ENCODE data around the gene ZNF277. TPM values are rescaled to one million over a fixed set of nuclear protein-coding genes. Genes with fewer than 3 reads are reported as not detected.

ZNF277 gene
- total and polyA plus RNA-seq, 4 donors = 18.2 to 52.5 (median 27.5) TPM

GRCh38 chr7:112293416-112293815 is 86.9 kb downstream of the ZNF277 start:
- H3K9me3 ChIP-seq (ENCODE audit: control insufficient read depth, insufficient read depth, low read length) = no peaks in the 10 kb centered on the region
- 92% methylated on average over 2 of the region's 4 CpGs for WGBS (ENCODE audit: insufficient coverage)

GRCh38 chr7:112296432-112296831 is 89.9 kb downstream of the ZNF277 start:
- no peaks in the 10 kb centered on the region for H3K27me3 ChIP-seq (ENCODE audit: control insufficient read depth, insufficient read depth, low read length)
- no peak overlapping the region for H3K27ac ChIP-seq (ENCODE audit: low read depth, low read length)
- no peak overlapping the region for H3K4me3 ChIP-seq (ENCODE audit: low read depth, low read length)
- DNase-seq (ENCODE audit: low read depth in 4 of 6, low spot score in 6 of 6) = peak in 1 of 6 donors; percentile 34
- no CpG with 5 or more reads among the region's 1 CpG for WGBS (ENCODE audit: insufficient coverage)
- H3K36me3 ChIP-seq (ENCODE audit: control insufficient read depth, insufficient read depth, low read length) = no peaks in the 10 kb centered on the region
- no peaks in the 10 kb centered on the region for H3K9me3 ChIP-seq (ENCODE audit: control insufficient read depth, insufficient read depth, low read length)
- no peaks in the 10 kb centered on the region for H3K4me1 ChIP-seq (ENCODE audit: control insufficient read depth, insufficient read depth, low read length)

More at GRCh38 chr7:112293416-112293815, 86.9 kb downstream of the ZNF277 start:
- DNase-seq (ENCODE audit: low read depth in 4 of 6, low spot score in 6 of 6) = no peak
- Histone ChIP-seq H3K27me3 (ENCODE audit: control insufficient read depth, insufficient read depth, low read length) (no peaks in the 10 kb centered on the region), H3K36me3 (ENCODE audit: control insufficient read depth, insufficient read depth, low read length) (no peaks in the 10 kb centered on the region), H3K4me3 (ENCODE audit: low read depth, low read length) (no peak overlapping the region), H3K4me1 (ENCODE audit: control insufficient read depth, insufficient read depth, low read length) (no peaks in the 10 kb centered on the region), H3K27ac (ENCODE audit: low read depth, low read length) (no peak overlapping the region)

GRCh38 chr7:112297681-112298080 is 91.2 kb downstream of the ZNF277 start:
- no peak overlapping the region for H3K4me3 ChIP-seq (ENCODE audit: low read depth, low read length)
- WGBS (ENCODE audit: insufficient coverage) = no CpG with 5 or more reads among the region's 3 CpGs
- no peak overlapping the region for H3K27ac ChIP-seq (ENCODE audit: low read depth, low read length)
- H3K9me3 ChIP-seq (ENCODE audit: control insufficient read depth, insufficient read depth, low read length) = no peaks in the 10 kb centered on the region
- no peak for DNase-seq (ENCODE audit: low read depth in 4 of 6, low spot score in 6 of 6)
- H3K36me3 ChIP-seq (ENCODE audit: control insufficient read depth, insufficient read depth, low read length) = no peaks in the 10 kb centered on the region
- no peaks in the 10 kb centered on the region for H3K27me3 ChIP-seq (ENCODE audit: control insufficient read depth, insufficient read depth, low read length)
- H3K4me1 ChIP-seq (ENCODE audit: control insufficient read depth, insufficient read depth, low read length) = no peaks in the 10 kb centered on the region

GRCh38 chr7:112298543-112299100 is 92.1 kb downstream of the ZNF277 start:
- Histone ChIP-seq H3K9me3 (ENCODE audit: control insufficient read depth, insufficient read depth, low read length) (no peaks in the 10 kb centered on the region), H3K27ac (ENCODE audit: low read depth, low read length) (no peak overlapping the region), H3K36me3 (ENCODE audit: control insufficient read depth, insufficient read depth, low read length) (no peaks in the 10 kb centered on the region), H3K27me3 (ENCODE audit: control insufficient read depth, insufficient read depth, low read length) (no peaks in the 10 kb centered on the region), H3K4me1 (ENCODE audit: control insufficient read depth, insufficient read depth, low read length) (no peaks in the 10 kb centered on the region), H3K4me3 (ENCODE audit: low read depth, low read length) (no peak overlapping the region)
- no peak for DNase-seq (ENCODE audit: low read depth in 4 of 6, low spot score in 6 of 6)
- WGBS (ENCODE audit: insufficient coverage) = 78% methylated on average over 3 of the region's 4 CpGs

GRCh38 chr7:112300072-112300471 is 93.6 kb downstream of the ZNF277 start:
- 80% methylated on average over 1 of the region's 2 CpGs for WGBS (ENCODE audit: insufficient coverage)
- Histone ChIP-seq H3K36me3 (ENCODE audit: control insufficient read depth, insufficient read depth, low read length) (no peaks in the 10 kb centered on the region), H3K27me3 (ENCODE audit: control insufficient read depth, insufficient read depth, low read length) (no peaks in the 10 kb centered on the region), H3K4me3 (ENCODE audit: low read depth, low read length) (no peak overlapping the region), H3K27ac (ENCODE audit: low read depth, low read length) (no peak overlapping the region), H3K9me3 (ENCODE audit: control insufficient read depth, insufficient read depth, low read length) (no peaks in the 10 kb centered on the region), H3K4me1 (ENCODE audit: control insufficient read depth, insufficient read depth, low read length) (no peaks in the 10 kb centered on the region)
- DNase-seq (ENCODE audit: low read depth in 4 of 6, low spot score in 6 of 6) = peak in 1 of 6 donors; percentile 10

GRCh38 chr7:112300831-112301407 is 94.4 kb downstream of the ZNF277 start:
- DNase-seq (ENCODE audit: low read depth in 4 of 6, low spot score in 6 of 6) = no peak
- WGBS (ENCODE audit: insufficient coverage) = 95% methylated on average over 4 of the region's 6 CpGs
- Histone ChIP-seq H3K27me3 (ENCODE audit: control insufficient read depth, insufficient read depth, low read length) (no peaks in the 10 kb centered on the region), H3K4me3 (ENCODE audit: low read depth, low read length) (no peak overlapping the region), H3K4me1 (ENCODE audit: control insufficient read depth, insufficient read depth, low read length) (no peaks in the 10 kb centered on the region), H3K9me3 (ENCODE audit: control insufficient read depth, insufficient read depth, low read length) (no peaks in the 10 kb centered on the region), H3K36me3 (ENCODE audit: control insufficient read depth, insufficient read depth, low read length) (no peaks in the 10 kb centered on the region), H3K27ac (ENCODE audit: low read depth, low read length) (no peak overlapping the region)

GRCh38 chr7:112302566-112302965 is 96.1 kb downstream of the ZNF277 start:
- no peaks in the 10 kb centered on the region for H3K27me3 ChIP-seq (ENCODE audit: control insufficient read depth, insufficient read depth, low read length)
- no peak for DNase-seq (ENCODE audit: low read depth in 4 of 6, low spot score in 6 of 6)
- H3K27ac ChIP-seq (ENCODE audit: low read depth, low read length) = no peak overlapping the region
- no peak overlapping the region for H3K4me3 ChIP-seq (ENCODE audit: low read depth, low read length)
- H3K4me1 ChIP-seq (ENCODE audit: control insufficient read depth, insufficient read depth, low read length) = no peaks in the 10 kb centered on the region
- H3K9me3 ChIP-seq (ENCODE audit: control insufficient read depth, insufficient read depth, low read length) = no peaks in the 10 kb centered on the region
- H3K36me3 ChIP-seq (ENCODE audit: control insufficient read depth, insufficient read depth, low read length) = no peaks in the 10 kb centered on the region
- WGBS (ENCODE audit: insufficient coverage) = no CpG with 5 or more reads among the region's 2 CpGs

- H3K36me3 ChIP-seq (ENCODE audit: control insufficient read depth, insufficient read depth, low read length) = peaks cover 2% of the 10 kb centered on the region
- 58% methylated on average over 2 of the region's 2 CpGs for WGBS (ENCODE audit: insufficient coverage)
- H3K27ac ChIP-seq (ENCODE audit: low read depth, low read length) = no peak overlapping the region
Measured at GRCh38 chr7:112306903-112307302, 100.4 kb downstream of the ZNF277 start.

GRCh38 chr7:112307506-112307905 is 101.0 kb downstream of the ZNF277 start:
- Histone ChIP-seq H3K4me1 (ENCODE audit: control insufficient read depth, insufficient read depth, low read length) (no peaks in the 10 kb centered on the region), H3K27me3 (ENCODE audit: control insufficient read depth, insufficient read depth, low read length) (no peaks in the 10 kb centered on the region), H3K9me3 (ENCODE audit: control insufficient read depth, insufficient read depth, low read length) (no peaks in the 10 kb centered on the region), H3K4me3 (ENCODE audit: low read depth, low read length) (no peak overlapping the region), H3K36me3 (ENCODE audit: control insufficient read depth, insufficient read depth, low read length) (peaks cover 2% of the 10 kb centered on the region), H3K27ac (ENCODE audit: low read depth, low read length) (no peak overlapping the region)
- WGBS (ENCODE audit: insufficient coverage) = no CpG with 5 or more reads among the region's 3 CpGs
- no peak for DNase-seq (ENCODE audit: low read depth in 4 of 6, low spot score in 6 of 6)

More at GRCh38 chr7:112306903-112307302, 100.4 kb downstream of the ZNF277 start:
- Histone ChIP-seq H3K9me3 (ENCODE audit: control insufficient read depth, insufficient read depth, low read length) (no peaks in the 10 kb centered on the region), H3K4me1 (ENCODE audit: control insufficient read depth, insufficient read depth, low read length) (no peaks in the 10 kb centered on the region), H3K4me3 (ENCODE audit: low read depth, low read length) (no peak overlapping the region), H3K27me3 (ENCODE audit: control insufficient read depth, insufficient read depth, low read length) (no peaks in the 10 kb centered on the region)
- DNase-seq (ENCODE audit: low read depth in 4 of 6, low spot score in 6 of 6) = no peak

- WGBS (ENCODE audit: insufficient coverage) = 100% methylated on average over 2 of the region's 3 CpGs
- Histone ChIP-seq H3K27me3 (ENCODE audit: control insufficient read depth, insufficient read depth, low read length) (no peaks in the 10 kb centered on the region), H3K36me3 (ENCODE audit: control insufficient read depth, insufficient read depth, low read length) (peaks cover 2% of the 10 kb centered on the region), H3K4me3 (ENCODE audit: low read depth, low read length) (no peak overlapping the region), H3K27ac (ENCODE audit: low read depth, low read length) (no peak overlapping the region), H3K9me3 (ENCODE audit: control insufficient read depth, insufficient read depth, low read length) (no peaks in the 10 kb centered on the region), H3K4me1 (ENCODE audit: control insufficient read depth, insufficient read depth, low read length) (no peaks in the 10 kb centered on the region)
- DNase-seq (ENCODE audit: low read depth in 4 of 6, low spot score in 6 of 6) = no peak
Measured at GRCh38 chr7:112308974-112309373, 102.5 kb downstream of the ZNF277 start.
